Ovary (tissue), 9 donors: ENCODE data around the gene MAT2B. TPM values are rescaled to one million over a fixed set of nuclear protein-coding genes. Genes with fewer than 3 reads are reported as not detected.
"Not testable (repeated sequence)": the region's sequence is repeated elsewhere in the genome, so short reads cannot be mapped to it uniquely, and the experiment has no call there.

Experiments
- DNase-seq, 5 donors: peaks; one replicate each; pipeline ENCODE4 v3.0.0-alpha.2; 2019 to 2020
- H3K27ac ChIP-seq, 2 donors: fragments of 200-600 bp; one replicate each; pipeline versions ENCODE4 v1.5.1 to v1.8.0; 2019 to 2022
- H3K27me3 ChIP-seq: fragments of 200-600 bp; one replicate; pipeline ENCODE4 v1.8.0; 2022
- H3K36me3 ChIP-seq: fragments of 200-600 bp; sonication (generic); one replicate; pipeline ENCODE4 v1.5.1; 2019
- H3K4me1 ChIP-seq: one replicate; pipeline ENCODE4 v1.8.1; 2013; ENCODE audit warnings: mild to moderate bottlenecking, moderate library complexity; ENCODE audit not compliant: insufficient read depth
- H3K4me3 ChIP-seq: fragments of 200-600 bp; sonication (generic); one replicate; pipeline ENCODE4 v1.5.1; 2017
- H3K9me3 ChIP-seq, 2 donors: fragments of 200-600 bp in 1 of 2; sonication (generic) in 1 of 2; one replicate each; pipeline versions ENCODE4 v1.5.1 to v1.8.1; 2013 to 2019; ENCODE audit warnings: mild to moderate bottlenecking in 1 of 2, moderate library complexity in 1 of 2
- EP300 ChIP-seq: sonication (generic); formaldehyde crosslinking; IDR thresholded peaks from one replicate; pipeline ENCODE4 v1.6.1; 2017; ENCODE audit warnings: antibody characterized with exemption
- POLR2A ChIP-seq: fragments of 450-650 bp; IDR thresholded peaks from one replicate; pipeline ENCODE4 v1.6.1; 2017; ENCODE audit warnings: antibody characterized with exemption, mild to moderate bottlenecking, moderate library complexity
- WGBS, 3 donors: extraction: QIAGEN DNeasy Blood & Tissue Kit in 1 of 3; methylation state at CpG; one replicate each; pipeline versions ENCODE4 v1.1.5 to v1.1.7; 2013 to 2017; 5-methylcytosine and 5-hydroxymethylcytosine counted together
- intact Hi-C, 4 donors: fragments of 100-400 bp; cut with DNase I; formaldehyde crosslinking; loops; one replicate each; pipeline versions ENCODE4 v1.11.0 to v1.15.1; 2022 to 2023
- polyA plus RNA-seq, 2 donors: library from polyadenylated mRNA; stranded (reverse); fragments of 200-250 nt in 1 of 2; fragments of 350-450 nt in 1 of 2; fragmentation: Illumina TruSeq in 1 of 2; extraction: RNeasy Lipid Tissue Mini Kit (QIAGEN cat#74804) in 1 of 2; gene quantifications; one replicate each; pipeline ENCODE4 v1.2.3, GENCODE V29; 2013 to 2014
- total RNA-seq, 7 donors: library from RNA; depleted of rRNA in 2 of 7; stranded (reverse); fragments of >200 nt in 2 of 7; fragmentation: NEBNext Ultra II Directional in 3 of 7; extraction: Animal tissue kit (Norgen Biotek cat#: 25700) in 3 of 7; gene quantifications; one replicate each; pipeline versions ENCODE4 v1.1.0 to v1.2.4, GENCODE V29; 2016 to 2023
- TF ChIP-seq, protein P1 (sequence below), 3 donors: fragments of 450-650 bp in 2 of 3; fragments of 200-600 bp in 1 of 3; IDR thresholded peaks; one replicate each; pipeline versions ENCODE4 v1.5.1 to v1.8.0; 2016 to 2022; ENCODE audit warnings: antibody characterized with exemption in 3 of 3, mild to moderate bottlenecking in 1 of 3
- donor health status: DM: no; HTN: no; CAD: no; lungs with moderate emphysema.
- donor health status: DM: no; HTN: no; CAD: no.
- donor health status: Bipolar disorder and iron deficiency.
- donor health status: DM: yes; HTN: yes; CAD: no.
- donor health status: DM: no; HTN: no; CAD: no.
- donor health status: DM: yes; HTN: yes; CAD: no.

MAT2B gene
- total and polyA plus RNA-seq, 9 donors, result 46.6 to 83.0 (median 57.1) TPM

- H3K4me3 ChIP-seq, result no peak overlapping the region
- TF ChIP-seq, protein P1, sequence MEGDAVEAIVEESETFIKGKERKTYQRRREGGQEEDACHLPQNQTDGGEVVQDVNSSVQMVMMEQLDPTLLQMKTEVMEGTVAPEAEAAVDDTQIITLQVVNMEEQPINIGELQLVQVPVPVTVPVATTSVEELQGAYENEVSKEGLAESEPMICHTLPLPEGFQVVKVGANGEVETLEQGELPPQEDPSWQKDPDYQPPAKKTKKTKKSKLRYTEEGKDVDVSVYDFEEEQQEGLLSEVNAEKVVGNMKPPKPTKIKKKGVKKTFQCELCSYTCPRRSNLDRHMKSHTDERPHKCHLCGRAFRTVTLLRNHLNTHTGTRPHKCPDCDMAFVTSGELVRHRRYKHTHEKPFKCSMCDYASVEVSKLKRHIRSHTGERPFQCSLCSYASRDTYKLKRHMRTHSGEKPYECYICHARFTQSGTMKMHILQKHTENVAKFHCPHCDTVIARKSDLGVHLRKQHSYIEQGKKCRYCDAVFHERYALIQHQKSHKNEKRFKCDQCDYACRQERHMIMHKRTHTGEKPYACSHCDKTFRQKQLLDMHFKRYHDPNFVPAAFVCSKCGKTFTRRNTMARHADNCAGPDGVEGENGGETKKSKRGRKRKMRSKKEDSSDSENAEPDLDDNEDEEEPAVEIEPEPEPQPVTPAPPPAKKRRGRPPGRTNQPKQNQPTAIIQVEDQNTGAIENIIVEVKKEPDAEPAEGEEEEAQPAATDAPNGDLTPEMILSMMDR (IDR thresholded peaks at IDR 0.05), result no peak
- no peak for TF ChIP-seq POLR2A
- TF ChIP-seq EP300, result no peak
- DNase-seq, result no peak
- H3K4me1 ChIP-seq, result peaks cover 4% of the 10 kb centered on the region
- no peaks in the 10 kb centered on the region for H3K36me3 ChIP-seq
- H3K27ac ChIP-seq, result no peak overlapping the region
- no peaks in the 10 kb centered on the region for H3K9me3 ChIP-seq
- WGBS, 3 donors, result 93 to 95% (median 93%) methylated on average over 3 of the region's 3 CpGs
- intact Hi-C loops, result no loop called here
- H3K27me3 ChIP-seq, result no peaks in the 10 kb centered on the region
Measured at GRCh38 chr5:163535290-163535689, 29.9 kb downstream of the MAT2B start.

DNA sequence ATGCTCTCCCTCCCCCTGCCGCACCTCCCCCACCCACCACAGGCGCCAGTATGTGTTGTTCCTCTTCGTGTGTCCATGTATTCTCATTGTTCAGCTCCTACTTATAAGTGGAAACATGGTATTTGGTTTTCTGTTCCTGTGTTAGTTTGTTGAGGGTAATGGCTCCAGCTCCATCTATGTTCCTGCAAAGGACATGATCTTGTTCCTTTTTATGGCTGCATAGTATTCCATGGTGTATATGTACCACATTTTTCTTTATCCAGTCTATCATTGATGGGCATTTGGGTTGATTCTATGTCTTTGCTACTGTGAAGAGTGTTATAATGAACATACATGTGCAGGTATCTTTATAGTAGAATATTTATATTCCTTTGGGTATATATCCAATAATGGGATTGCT is 31.0 kb downstream of the MAT2B start:
- 93 to 96% (median 93%) methylated on average over 3 of the region's 3 CpGs for WGBS, 3 donors
- H3K4me3 ChIP-seq, DNase-seq, H3K9me3 ChIP-seq, intact Hi-C loops, H3K27me3 ChIP-seq, H3K36me3 ChIP-seq, H3K4me1 ChIP-seq, H3K27ac ChIP-seq: not testable (repeated sequence)

- no peaks in the 10 kb centered on the region for H3K36me3 ChIP-seq
- TF ChIP-seq, protein P1 (IDR thresholded peaks at IDR 0.05), result no peak
- TF ChIP-seq EP300, result no peak
- no peak for TF ChIP-seq POLR2A
- H3K4me1 ChIP-seq, result no peaks in the 10 kb centered on the region
- WGBS, 3 donors, result 80 to 95% (median 86%) methylated on average over 1 of the region's 1 CpG
- H3K27me3 ChIP-seq, result no peaks in the 10 kb centered on the region
- no peak overlapping the region for H3K4me3 ChIP-seq
- H3K9me3 ChIP-seq, result no peaks in the 10 kb centered on the region
- intact Hi-C loops, result no loop called here
- H3K27ac ChIP-seq, result no peak overlapping the region
- no peak for DNase-seq
Measured at GRCh38 chr5:163540696-163541095, 35.3 kb downstream of the MAT2B start.

GRCh38 chr5:163542771-163543170 is 37.4 kb downstream of the MAT2B start:
- Histone ChIP-seq H3K36me3 (no peaks in the 10 kb centered on the region), H3K4me3 (no peak overlapping the region), H3K27me3 (no peaks in the 10 kb centered on the region), H3K27ac (no peak overlapping the region), H3K9me3 (no peaks in the 10 kb centered on the region), H3K4me1 (no peaks in the 10 kb centered on the region)
- no peak for DNase-seq
- WGBS, 3 donors, result 94 to 95% (median 95%) methylated on average over 2 of the region's 2 CpGs
- intact Hi-C loops, result no loop called here
- TF ChIP-seq EP300 (no peak), POLR2A (no peak)
- TF ChIP-seq, protein P1 (IDR thresholded peaks at IDR 0.05), result no peak

GRCh38 chr5:163544041-163544440 is 38.6 kb downstream of the MAT2B start:
- no peaks in the 10 kb centered on the region for H3K9me3 ChIP-seq
- DNase-seq, result no peak
- H3K4me1 ChIP-seq, result no peaks in the 10 kb centered on the region
- no peaks in the 10 kb centered on the region for H3K36me3 ChIP-seq
- H3K4me3 ChIP-seq, result no peak overlapping the region
- TF ChIP-seq, protein P1 (IDR thresholded peaks at IDR 0.05), result no peak
- no peak for TF ChIP-seq EP300
- no peak for TF ChIP-seq POLR2A
- intact Hi-C loops, result no loop called here
- 87 to 93% (median 88%) methylated on average over 4 of the region's 4 CpGs for WGBS, 3 donors
- no peak overlapping the region for H3K27ac ChIP-seq
- H3K27me3 ChIP-seq, result no peaks in the 10 kb centered on the region
